ENCODE data around the gene CPT1B.
"Not testable (repeated sequence)": the region's sequence is repeated elsewhere in the genome, so short reads cannot be mapped to it uniquely, and the experiment has no call there.

The CPT1B gene

GRCh38 chr22:50546326-50547262 is 31.6 kb downstream of the CPT1B start:
- no peak for DNase-seq (ENCODE audit: low spot score in 2 of 2)
- no peak overlapping the region for H3K4me3 ChIP-seq
- peaks cover 6% of the 10 kb centered on the region; the same call in 1 of the 2 replicates for H3K4me1 ChIP-seq
- in situ Hi-C loops (cut with MboI; ENCODE audit: low sequenced_read_pairs): no loop called here
- no peaks in the 10 kb centered on the region for H3K36me3 ChIP-seq (replicated peaks)
- no peaks in the 10 kb centered on the region for H3K27me3 ChIP-seq (ENCODE audit: low read depth)
- no peaks in the 10 kb centered on the region; the same call in 1 of the 2 replicates for H3K9me3 ChIP-seq

GRCh38 chr22:50545522-50546325 is 32.5 kb downstream of the CPT1B start, which contains the start of gene KLHDC7B:
TSS of gene KLHDC7B (plus strand) at chr22:50545899. CDS start at chr22:50546244, 345 bp downstream.
- H3K27me3 ChIP-seq (ENCODE audit: low read depth): no peaks in the 10 kb centered on the region

GRCh38 chr22:50544746-50545253 is 33.4 kb downstream of the CPT1B start:
- Histone ChIP-seq H3K4me1 (peaks cover 6% of the 10 kb centered on the region; the same call in 1 of the 2 replicates), H3K27me3 (ENCODE audit: low read depth) (no peaks in the 10 kb centered on the region), H3K9me3 (no peaks in the 10 kb centered on the region), H3K4me3 (no peak overlapping the region), H3K36me3 (replicated peaks) (no peaks in the 10 kb centered on the region)
- no peak for DNase-seq (ENCODE audit: low spot score in 2 of 2)
- in situ Hi-C loops (cut with MboI; ENCODE audit: low sequenced_read_pairs): no loop called here

More at GRCh38 chr22:50545522-50546325, 32.5 kb downstream of the CPT1B start, which contains the start of gene KLHDC7B:
- no peak within 1 kb of the TSS for H3K4me3 ChIP-seq
- H3K9me3 ChIP-seq: no peaks in the 10 kb centered on the region
- peaks cover 6% of the 10 kb centered on the region; the same call in 1 of the 2 replicates for H3K4me1 ChIP-seq
- DNase-seq (ENCODE audit: low spot score in 2 of 2): no peak
- no peaks in the 10 kb centered on the region for H3K36me3 ChIP-seq (replicated peaks)
- in situ Hi-C loops (cut with MboI; ENCODE audit: low sequenced_read_pairs): no loop called here

- DNase-seq (ENCODE audit: low spot score in 2 of 2): peak; percentile 76 to 91
- Histone ChIP-seq H3K27me3 (ENCODE audit: low read depth) (no peaks in the 10 kb centered on the region), H3K4me3 (peak overlapping the region; percentile 22), H3K4me1 (peaks cover 6% of the 10 kb centered on the region; the same call in 1 of the 2 replicates), H3K36me3 (replicated peaks) (no peaks in the 10 kb centered on the region), H3K9me3 (no peaks in the 10 kb centered on the region)
- in situ Hi-C loops (cut with MboI; ENCODE audit: low sequenced_read_pairs): no loop called here
Measured at GRCh38 chr22:50544078-50544745, 34.0 kb downstream of the CPT1B start.

GRCh38 chr22:50542416-50542927 is 35.8 kb downstream of the CPT1B start:
- H3K27me3 ChIP-seq (ENCODE audit: low read depth): no peaks in the 10 kb centered on the region
- H3K9me3 ChIP-seq: no peaks in the 10 kb centered on the region
- no peak overlapping the region for H3K4me3 ChIP-seq
- no peaks in the 10 kb centered on the region for H3K36me3 ChIP-seq (replicated peaks)
- in situ Hi-C loops (cut with MboI; ENCODE audit: low sequenced_read_pairs): no loop called here
- DNase-seq (ENCODE audit: low spot score in 2 of 2): no peak
- peaks cover 6% of the 10 kb centered on the region; the same call in 1 of the 2 replicates for H3K4me1 ChIP-seq

GRCh38 chr22:50541667-50542026 is 36.6 kb downstream of the CPT1B start:
- in situ Hi-C loops (cut with MboI; ENCODE audit: low sequenced_read_pairs); H3K4me3 ChIP-seq; H3K9me3 ChIP-seq; DNase-seq (ENCODE audit: low spot score in 2 of 2); H3K27me3 ChIP-seq (ENCODE audit: low read depth); H3K4me1 ChIP-seq; H3K36me3 ChIP-seq (replicated peaks): not testable (repeated sequence)

- Histone ChIP-seq H3K36me3 (replicated peaks) (no peaks in the 10 kb centered on the region), H3K27me3 (ENCODE audit: low read depth) (no peaks in the 10 kb centered on the region), H3K9me3 (no peaks in the 10 kb centered on the region), H3K4me3 (no peak overlapping the region), H3K4me1 (peaks cover 6% of the 10 kb centered on the region; the same call in 1 of the 2 replicates)
- no peak for DNase-seq (ENCODE audit: low spot score in 2 of 2)
- in situ Hi-C loops (cut with MboI; ENCODE audit: low sequenced_read_pairs): no loop called here
Measured at GRCh38 chr22:50540381-50540780, 37.8 kb downstream of the CPT1B start.

- H3K4me1 ChIP-seq: no peaks in the 10 kb centered on the region
- H3K27me3 ChIP-seq (ENCODE audit: low read depth): no peaks in the 10 kb centered on the region
- no peaks in the 10 kb centered on the region for H3K36me3 ChIP-seq (replicated peaks)
- no peaks in the 10 kb centered on the region for H3K9me3 ChIP-seq
- in situ Hi-C loops (cut with MboI; ENCODE audit: low sequenced_read_pairs): no loop called here
- H3K4me3 ChIP-seq: no peak overlapping the region
- DNase-seq (ENCODE audit: low spot score in 2 of 2): no peak
Measured at GRCh38 chr22:50537765-50538164, 40.5 kb downstream of the CPT1B start.

- Histone ChIP-seq H3K36me3 (replicated peaks) (no peaks in the 10 kb centered on the region), H3K4me3 (no peak overlapping the region), H3K27me3 (ENCODE audit: low read depth) (no peaks in the 10 kb centered on the region), H3K9me3 (no peaks in the 10 kb centered on the region), H3K4me1 (peaks cover 2% of the 10 kb centered on the region)
- no peak for DNase-seq (ENCODE audit: low spot score in 2 of 2)
- in situ Hi-C loops (cut with MboI; ENCODE audit: low sequenced_read_pairs): no loop called here
Measured at GRCh38 chr22:50536226-50536625, 42.0 kb downstream of the CPT1B start.

- no peak for DNase-seq (ENCODE audit: low spot score in 2 of 2)
- no peaks in the 10 kb centered on the region for H3K9me3 ChIP-seq
- no peak overlapping the region for H3K4me3 ChIP-seq
- no peaks in the 10 kb centered on the region for H3K27me3 ChIP-seq (ENCODE audit: low read depth)
- in situ Hi-C loops (cut with MboI; ENCODE audit: low sequenced_read_pairs): no loop called here
- H3K4me1 ChIP-seq: peaks cover 9% of the 10 kb centered on the region
- H3K36me3 ChIP-seq (replicated peaks): no peaks in the 10 kb centered on the region
Measured at GRCh38 chr22:50535113-50535512, 43.1 kb downstream of the CPT1B start.

- H3K36me3 ChIP-seq (replicated peaks); H3K9me3 ChIP-seq; H3K4me3 ChIP-seq; H3K4me1 ChIP-seq; in situ Hi-C loops (cut with MboI; ENCODE audit: low sequenced_read_pairs); H3K27me3 ChIP-seq (ENCODE audit: low read depth); DNase-seq (ENCODE audit: low spot score in 2 of 2): not testable (repeated sequence)
Measured at GRCh38 chr22:50533856-50534711, 44.1 kb downstream of the CPT1B start.

Measured in HAP-1 (cell line).